ENCODE results near the gene ZDHHC11.
A peak's percentile ranks its signal among the peaks of the same experiment; 100 is the strongest.
"Not testable (repeated sequence)": the region's sequence is repeated elsewhere in the genome, so short reads cannot be mapped to it uniquely, and the experiment has no call there.

ZDHHC11 gene

DNA sequence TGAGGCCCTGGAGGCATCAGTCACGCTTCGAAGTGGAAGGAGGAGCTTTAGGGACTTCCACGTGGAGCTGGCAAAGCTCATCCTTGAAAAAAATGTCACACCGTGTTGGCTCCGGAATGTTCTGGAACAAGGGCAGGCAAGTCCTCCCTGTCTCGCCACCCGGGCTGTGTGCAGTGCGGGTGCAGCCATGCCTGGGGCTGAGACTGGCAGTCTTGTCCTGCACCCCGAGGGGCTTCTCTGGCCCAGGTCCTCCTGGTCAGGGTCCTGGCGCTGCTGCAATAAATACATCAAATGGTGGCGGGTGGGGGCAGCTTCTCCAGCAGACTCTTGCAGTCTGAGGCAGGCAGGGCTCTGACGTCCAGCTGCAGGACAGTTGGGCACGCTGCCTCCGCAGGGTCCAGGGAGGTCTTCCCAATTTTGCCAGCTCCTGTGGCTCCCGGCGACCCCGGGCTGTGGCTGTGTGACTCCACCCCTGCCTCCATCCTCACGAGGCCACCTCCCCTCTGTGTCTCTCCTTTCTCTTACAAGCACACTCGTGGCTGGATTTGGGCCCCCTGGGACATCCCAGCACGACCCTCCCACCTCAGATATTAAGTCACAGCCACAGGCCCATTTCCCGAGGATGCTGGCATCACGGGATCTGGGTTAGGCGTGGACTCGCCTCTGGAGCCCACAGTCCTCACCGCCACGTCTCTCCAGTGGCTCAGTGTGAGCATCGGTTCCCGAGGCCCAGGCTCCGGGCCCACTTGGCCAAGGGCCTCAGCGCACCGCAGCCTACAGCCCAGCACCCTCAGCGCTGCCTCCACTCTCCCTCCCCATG is 8.2 kb downstream of the ZDHHC11 start:
- not testable (repeated sequence) for DNase-seq

DNA sequence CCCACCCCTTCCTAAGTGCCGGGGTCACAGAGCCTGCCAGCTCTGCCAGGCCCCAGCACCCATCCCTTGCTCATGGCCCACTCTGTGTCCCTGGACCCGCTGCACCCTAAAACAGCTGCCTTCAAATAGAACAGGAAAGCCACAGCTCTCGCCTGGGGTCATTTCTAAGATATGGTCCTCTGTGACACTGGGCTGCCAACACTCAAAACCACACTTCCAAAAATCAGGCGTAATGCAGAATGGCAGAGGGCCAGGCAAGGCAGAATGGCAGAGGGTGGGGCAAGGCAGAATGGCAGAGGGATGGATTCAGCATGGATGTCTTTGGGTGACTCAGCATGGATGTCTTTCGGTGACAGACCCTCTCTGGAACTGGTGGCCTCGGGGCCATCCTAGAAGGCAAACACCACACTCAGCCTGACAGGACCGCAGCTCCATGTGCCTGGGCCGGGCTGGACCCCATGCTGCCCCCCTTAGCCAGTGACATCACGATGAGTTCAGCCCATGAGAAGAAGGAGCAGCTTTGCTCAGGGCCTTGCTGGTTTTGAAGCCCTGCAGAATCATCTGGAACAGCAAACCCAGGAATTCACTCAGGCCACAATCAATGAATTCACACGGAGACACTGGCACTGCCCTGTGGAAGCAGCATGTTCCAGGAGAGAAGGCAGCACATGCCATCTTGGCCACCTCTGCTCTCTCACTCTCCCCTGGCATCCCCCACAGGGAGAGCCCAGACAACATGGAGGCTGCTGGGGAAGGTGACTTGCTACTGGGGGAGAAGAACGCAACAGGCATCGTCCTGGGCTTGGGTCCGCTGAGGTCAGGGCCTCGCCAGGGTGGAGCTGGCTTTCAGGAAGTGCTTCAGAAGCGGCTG is 9.0 kb downstream of the ZDHHC11 start:
- not testable (repeated sequence) for DNase-seq

DNA sequence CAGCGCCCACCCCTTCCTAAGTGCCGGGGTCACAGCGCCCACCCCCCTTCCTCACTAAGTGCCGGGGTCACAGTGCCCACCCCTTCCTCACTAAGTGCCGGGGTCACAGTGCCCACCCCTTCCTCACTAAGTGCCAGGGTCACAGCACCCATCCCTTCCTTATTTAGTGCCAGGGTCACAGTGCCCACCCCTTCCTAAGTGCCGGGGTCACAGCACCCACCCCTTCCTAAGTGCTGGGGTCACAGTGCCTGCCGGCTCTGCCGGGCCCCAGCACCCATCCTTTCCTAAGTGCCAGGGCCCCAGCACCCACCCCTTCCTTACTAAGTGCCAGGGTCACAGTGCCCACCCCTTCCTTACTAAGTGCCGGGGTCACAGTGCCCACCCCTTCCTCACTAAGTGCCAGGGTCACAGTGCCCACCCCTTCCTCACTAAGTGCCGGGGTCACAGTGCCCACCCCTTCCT is 9.8 kb downstream of the ZDHHC11 start:
- DNase-seq: not testable (repeated sequence)

DNA sequence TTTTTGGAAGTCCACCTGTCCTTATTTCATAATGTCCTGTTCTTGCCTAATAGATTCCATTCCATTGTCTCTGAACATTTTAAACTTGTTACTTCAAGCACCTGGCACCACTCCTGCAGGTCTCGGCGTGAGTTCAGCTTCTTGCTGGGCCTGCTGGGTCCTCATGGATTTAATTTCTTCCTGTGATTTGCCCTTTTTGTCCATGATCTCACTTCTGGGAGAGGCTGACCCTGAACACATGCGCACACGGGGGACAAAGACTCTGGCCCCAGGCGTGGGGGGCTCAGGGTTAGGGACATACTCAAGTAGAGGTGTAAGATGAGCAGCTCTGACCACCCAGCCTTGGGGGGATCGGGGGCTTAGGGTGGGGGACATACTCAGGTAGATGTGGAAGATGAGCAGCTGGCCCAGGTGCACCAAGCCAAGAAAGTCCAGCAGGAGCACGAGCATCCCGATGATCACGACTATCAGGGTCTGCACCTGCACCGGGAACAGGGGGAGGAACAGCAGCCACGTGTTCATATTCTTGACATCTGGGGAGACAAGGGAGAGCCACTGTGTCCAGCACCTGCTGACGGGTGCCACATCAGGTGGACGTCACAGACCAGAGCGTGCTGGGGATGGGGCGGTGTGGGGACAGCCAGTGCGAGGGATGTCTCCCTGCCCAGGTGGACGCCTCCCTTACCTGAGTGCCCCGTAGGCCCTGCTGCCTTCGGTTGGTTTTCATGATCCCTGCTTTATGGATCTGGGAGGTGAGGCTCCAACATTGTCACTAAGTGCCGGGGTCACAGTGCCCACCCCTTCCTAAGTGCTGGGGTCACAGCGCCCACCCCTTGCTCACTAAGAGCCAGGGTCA is 10.4 kb downstream of the ZDHHC11 start:
- DNase-seq: not testable (repeated sequence)

DNA sequence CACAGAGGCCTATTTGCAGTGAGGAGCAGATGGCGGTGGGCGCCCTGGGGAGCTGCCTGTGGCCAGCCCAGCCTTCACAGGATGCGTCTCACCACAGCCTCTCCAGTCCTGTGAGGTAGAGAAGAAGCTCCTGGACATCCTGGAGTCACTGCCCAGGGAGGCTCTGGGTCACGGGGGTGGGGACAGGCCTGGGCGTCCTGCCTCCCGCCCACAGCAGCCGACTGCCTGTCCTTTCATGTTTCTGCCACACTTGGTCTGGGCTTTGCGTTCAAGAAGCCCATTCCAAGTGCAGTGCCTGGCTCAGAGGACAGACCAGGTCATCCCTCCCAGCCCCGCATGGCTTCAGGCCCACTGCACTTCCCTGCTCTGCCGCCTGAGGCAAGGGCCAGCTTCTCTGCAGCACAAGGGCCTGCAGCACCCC is 12.3 kb downstream of the ZDHHC11 start:
- not testable (repeated sequence) for DNase-seq

DNA sequence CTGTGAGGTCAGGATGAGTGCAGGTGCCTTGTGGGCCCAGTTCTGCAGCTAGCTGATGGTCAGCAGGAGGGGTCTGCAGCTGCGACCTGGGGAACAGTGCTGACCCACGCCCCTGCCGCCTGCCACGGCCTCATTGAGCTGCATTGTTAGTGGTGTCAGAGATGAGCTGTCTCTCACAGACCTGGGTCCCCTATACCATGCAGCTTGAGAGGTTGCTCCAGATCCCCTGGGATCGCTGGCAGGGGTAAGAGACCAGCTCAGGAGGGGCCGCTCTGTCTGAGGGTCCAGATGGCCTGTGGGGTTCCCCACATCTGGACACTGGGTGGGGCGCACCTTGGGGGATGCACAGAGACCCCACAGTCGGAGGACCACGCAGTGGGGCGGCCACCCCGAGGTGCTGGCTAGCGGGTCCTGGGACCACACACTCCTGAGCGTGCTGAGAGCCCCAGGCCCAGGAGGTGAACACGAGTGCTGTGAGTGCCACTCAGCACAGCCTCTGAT is 13.1 kb downstream of the ZDHHC11 start:
- not testable (repeated sequence) for DNase-seq

DNA sequence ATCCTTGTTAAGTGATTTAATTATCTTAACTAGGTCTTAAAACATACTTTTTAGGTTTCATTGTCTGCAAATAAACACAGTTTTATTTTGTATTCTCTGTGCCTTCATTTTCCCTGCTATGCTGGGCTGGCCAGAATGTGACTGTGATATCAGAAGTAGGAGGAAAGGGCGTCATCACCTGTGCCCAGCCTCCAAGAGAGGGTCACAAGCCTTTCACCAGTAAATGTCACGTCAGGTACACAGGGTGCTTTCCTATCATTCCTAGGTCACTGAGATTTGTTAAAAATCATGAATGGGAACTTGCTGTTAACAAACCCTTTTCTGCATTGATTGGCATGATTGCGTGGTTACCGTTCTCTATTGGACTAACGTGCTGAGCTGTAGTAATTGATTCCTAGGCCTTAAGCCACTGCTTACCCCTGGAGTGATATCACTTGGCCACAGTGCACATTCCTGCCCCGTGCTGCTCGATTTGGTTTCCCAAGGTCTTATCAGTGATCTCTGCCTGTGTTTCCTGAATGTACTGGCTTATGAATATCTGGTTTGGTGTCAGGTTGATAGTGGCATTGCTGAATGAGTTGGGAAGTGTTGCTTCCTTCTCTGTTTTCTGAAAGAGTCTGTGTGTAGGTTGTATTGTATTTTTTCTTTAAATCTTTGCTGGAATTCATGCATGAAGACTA is 14.7 kb downstream of the ZDHHC11 start:
- DNase-seq: not testable (repeated sequence)

DNA sequence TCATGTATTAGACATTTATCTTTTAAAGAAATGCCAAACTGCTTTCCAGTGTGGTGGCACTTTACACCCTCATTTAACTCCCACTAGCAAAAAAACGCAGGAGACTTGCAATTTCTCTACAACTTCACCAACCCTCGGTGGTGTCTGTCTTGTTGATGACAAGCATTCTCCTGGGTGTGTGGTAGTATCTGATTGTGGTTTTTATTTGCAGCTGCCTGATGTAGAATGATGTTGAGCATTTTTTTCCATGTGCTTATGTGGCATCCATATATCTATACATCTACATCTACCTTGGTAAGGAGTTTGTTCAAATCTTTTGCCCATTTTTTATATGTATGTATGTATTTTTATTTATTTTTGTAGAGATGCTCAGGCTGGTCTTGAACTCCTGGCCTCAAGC is 16.8 kb downstream of the ZDHHC11 start:
- not testable (repeated sequence) for DNase-seq

DNA sequence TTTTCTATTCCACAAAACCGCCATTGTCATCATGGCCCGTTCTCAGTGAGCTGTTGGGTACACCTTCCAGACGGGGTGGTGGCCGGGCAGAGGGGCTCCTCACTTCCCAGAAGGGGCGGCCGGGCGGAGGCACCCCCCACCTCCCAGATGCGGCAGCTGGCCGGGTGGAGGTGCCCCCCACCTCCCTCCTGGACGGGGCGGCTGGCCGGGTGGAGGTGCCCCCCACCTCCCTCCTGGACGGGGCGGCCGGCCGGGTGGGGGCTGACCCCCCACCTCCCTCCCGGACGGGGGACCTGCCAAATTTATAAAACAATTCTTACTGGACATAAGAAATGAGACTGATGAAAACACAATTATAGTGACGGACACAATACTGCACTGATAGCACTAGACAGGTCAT is 22.6 kb downstream of the ZDHHC11 start:
- DNase-seq: not testable (repeated sequence)

DNA sequence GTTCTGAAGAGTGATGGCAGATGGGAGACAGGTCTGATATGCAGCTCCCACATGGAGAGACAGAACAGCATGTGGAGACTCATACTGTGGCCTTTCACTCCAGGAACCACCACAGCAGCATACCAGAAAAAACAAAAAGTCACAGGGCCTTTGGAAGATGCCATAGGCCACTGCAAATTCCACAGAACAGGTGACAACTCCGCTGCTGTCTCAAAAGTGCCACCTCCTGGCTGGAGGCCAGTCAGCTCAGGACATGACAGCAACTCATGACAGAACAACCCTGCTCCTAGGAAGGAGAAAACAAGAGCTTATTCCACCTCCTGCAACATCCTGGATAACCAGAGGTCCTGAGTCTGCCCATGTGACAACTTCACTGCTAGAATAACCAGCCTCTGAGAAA is 25.2 kb downstream of the ZDHHC11 start:
- peak; percentile 14 for DNase-seq

DNA sequence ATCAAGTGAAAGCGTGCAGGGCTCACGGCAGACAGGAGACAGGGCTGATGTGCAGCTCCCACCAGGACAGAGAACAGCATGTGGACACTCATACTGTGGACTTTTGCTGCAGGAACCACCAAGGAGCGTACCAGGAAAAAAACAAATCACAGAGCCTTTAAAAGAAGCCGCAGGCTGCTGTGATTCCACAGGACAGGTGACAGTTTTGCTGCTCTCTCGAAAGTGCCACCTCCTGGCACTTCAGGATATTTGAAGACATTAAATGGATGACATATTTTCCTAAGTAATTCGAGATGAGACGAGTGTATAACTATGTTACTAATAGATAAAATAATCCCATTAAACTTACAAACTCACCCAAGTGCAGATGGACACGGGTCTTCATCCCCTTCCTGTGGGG is 29.3 kb downstream of the ZDHHC11 start:
- no peak for DNase-seq

DNA sequence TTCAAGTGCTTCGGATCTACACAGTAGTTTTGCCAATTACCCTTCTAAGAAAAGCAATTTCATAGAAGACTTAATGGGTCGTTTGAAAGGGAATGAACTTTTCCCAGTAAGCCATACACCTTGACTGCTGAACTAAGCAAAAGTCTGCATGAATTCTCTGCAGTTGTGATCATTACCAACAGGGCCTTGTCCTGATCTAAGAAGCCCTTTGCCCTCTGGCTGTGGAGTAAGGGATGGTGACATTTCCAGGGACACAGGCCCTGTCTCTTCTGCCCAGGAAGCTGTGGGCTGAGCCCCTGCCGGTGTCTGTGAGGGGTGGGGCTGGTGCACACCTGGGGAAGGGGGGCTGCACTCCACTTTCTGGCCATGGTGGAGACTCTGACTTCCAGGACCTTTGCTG is 30.5 kb downstream of the ZDHHC11 start:
- DNase-seq: no peak

DNA sequence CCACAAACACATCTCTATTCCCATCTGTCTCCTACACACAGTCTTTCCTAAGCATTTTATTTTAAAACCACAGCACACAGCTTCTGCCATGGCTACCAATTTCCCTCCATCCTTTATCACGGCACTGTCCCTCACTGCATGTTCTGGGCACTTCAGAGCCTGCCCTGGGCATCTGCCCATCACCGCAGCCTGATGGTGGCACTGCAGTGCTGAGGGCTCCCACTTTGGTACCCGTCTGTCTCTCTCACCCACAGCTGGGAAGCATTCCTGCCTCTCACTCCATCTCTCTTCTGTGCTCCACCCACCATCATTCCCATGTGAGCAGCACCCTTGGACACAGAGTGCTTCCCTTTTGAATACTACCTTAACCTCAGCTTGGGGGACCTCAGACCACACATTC is 31.7 kb downstream of the ZDHHC11 start:
- no peak for DNase-seq

DNA sequence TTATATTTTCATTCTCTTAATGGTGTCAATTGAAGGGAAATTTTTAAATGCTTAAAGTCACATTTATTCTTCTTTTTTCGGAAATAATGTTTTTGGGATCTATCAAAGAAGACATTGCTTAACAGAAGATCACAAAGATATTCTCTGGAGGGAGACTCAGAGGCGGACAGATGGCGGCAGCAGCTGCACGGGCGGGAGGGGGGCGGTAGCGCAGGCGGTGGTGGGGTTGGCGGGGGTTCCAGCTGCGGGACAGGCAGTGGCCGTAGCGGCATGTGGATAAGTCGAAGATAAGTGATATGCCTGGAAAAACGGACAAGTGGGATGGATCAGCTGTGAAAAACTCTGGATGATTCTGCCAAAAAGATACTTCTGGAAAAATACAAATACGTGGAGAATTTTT is 34.6 kb downstream of the ZDHHC11 start:
- DNase-seq: no peak

DNA sequence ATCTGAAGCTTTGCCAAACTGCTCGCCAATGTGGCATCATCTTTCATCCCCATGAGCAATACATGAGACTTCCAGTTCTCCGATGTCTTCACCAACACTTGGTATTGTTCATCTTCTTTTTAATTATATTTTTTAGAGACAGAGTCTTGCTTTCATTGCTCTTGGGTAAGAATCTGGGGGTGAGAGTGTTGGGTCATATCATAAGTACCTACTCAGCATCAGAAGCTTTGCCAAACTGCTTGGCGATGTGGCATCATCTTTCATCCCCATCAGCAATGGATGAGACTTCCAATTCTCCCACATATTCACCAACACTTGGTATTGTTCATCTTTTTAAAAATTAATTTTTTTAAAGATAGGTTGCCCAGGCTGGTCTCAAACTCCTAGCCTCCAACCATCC is 35.3 kb downstream of the ZDHHC11 start:
- DNase-seq: no peak

DNA sequence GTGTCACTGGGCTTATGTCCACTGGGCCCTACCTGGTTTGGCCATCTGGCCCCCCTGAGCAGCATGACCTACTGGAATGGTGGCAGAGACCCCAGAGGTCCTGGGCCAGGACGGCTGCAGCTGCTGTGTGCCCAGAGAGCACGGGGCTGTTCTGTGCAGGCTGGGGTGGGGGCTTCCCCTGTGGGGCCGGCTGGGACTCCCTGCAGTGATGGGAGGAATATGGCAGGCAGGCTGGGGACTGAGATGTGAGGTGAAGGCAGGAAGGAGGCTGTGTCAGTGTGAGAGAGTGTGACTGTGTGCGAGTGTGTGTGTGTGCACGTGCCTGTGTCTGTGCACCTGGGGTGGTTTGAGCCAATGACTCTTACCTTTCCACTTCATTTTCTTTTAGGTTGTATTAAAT is 37.2 kb downstream of the ZDHHC11 start:
- not testable (repeated sequence) for DNase-seq

DNA sequence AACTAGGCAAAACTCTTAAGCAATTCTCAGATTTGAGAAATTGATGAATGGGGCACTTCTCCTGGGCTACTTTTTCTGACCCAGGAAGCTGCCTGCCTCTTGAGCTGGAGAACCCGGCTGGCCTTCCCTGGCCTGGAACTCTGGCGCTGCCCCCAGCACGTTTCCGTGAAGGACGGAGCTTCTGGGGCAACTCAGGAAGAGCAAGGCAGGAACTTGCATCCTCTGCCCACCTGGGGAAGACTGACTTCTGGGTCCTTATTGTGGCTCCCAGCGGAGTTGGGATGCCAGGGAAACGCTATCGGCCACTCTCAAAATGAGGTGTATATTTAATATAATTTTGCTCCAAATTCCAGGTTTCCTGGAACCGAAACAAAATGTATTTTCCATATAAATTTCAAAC is 39.4 kb downstream of the ZDHHC11 start:
- not testable (repeated sequence) for DNase-seq

DNA sequence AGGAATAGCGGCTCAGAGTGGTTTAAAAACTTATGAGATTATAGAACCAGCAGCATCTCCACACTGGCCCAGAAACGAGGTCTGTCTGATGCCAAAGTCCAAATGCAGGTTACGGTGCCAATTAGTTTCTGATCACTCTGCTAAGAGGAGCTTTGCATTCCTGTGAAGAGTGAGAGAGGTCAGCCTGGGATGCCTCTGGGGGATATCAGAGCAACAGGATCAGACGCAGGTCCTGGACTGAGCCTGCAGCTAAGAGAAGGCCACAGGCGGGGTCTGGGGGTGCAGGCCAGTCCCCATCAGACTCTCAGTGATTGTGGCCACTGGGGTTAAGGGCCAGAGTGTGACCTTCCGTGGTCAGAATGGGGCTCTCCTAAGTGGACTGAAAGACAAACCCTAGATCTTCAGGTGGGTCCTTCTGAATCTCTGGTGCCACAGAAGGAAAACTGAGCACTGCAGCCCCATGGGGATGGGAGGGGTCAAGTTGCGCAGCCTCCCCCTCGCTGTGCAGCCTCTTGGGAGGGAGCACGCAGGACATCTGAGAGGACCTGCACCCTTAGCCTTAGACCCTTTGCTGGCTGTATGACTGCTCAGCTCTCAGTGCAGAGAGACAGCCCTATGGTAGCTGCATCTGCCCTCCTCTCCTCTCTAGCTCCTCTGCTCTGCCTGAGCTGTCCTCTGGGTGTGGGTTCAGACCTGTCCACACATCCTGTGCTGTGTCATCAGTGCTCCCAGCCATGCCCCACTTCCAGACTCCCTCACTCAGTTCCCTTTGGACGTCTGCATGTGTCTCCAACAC is 42.9 kb downstream of the ZDHHC11 start:
- not testable (repeated sequence) for DNase-seq

DNA sequence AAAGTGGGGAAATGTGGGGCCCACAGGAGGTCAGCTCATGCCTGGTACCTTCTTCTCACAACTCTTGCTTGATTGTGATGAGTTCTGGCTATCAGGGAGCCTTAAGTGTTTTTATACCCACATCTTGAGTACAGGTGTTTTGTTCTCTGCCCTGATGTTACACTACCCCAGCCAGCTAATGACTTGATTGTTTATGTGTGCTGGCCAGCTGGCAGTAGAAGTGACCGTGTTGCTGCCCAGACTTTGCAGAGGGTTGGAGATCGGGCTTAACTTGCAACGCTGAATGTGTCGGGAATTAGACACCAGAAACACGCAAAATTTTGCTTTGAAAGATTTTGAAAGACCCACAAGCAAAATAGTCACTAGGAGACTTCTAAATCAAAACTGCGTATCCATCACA is 49.3 kb downstream of the ZDHHC11 start:
- DNase-seq: no peak

DNA sequence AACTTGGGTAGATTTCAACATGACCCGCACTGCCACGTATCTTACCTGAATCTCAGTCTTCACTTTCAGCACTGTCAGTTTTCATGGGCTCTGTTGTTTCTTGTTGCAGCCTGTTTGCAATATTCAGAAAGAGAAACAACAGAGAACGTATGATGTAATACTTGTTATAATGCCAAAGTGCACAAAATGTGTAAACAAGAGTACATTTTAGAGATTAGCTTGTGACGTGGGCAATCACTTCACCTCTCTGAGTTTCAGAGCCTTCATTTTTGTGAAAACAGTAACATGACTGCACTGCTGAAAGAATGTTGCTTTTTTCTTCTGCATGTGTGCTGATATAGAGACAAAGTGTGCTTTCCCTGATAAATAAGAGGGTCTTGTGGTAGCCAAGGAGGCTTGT is 49.7 kb downstream of the ZDHHC11 start:
- DNase-seq: not testable (repeated sequence)

DNA sequence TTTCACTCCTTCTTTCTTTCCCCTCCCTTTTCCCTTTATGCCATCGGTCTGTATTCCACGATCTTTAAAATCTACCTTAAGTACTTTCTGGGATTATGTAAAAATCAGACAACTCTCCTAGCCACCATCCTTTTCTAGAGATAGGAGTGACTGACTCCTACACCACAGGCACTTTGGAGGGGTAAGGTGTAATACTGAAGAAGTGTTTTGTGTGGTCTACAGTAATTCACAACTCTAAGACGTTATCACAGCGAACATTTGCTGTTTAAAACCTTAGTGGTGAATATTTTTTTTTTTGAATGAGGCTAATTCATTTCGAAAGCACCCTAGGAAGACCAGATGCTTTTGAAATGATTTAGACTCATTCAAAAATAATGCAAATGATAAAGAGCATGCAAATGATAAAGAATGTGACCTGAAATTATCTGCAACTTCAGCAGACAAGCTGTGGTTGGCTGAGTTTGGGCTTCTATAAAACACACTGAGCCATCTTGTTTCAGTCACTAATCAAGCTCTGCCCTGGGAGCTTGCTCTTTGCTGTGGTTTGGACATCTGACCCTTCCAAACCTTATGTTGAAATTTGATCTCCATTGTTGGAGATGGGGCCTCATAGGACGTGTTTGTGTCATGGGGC is 52.2 kb downstream of the ZDHHC11 start:
- not testable (repeated sequence) for DNase-seq

Data from CD4-positive, alpha-beta T cell treated with Interleukin-17A for 4 hours (primary cell).